Measurements from ENCODE around the gene WDR76. TPM values are rescaled to one million over a fixed set of nuclear protein-coding genes. Genes with fewer than 3 reads are reported as not detected.
A peak's percentile ranks its signal among the peaks of the same experiment; 100 is the strongest.
"Not testable (repeated sequence)": the region's sequence is repeated elsewhere in the genome, so short reads cannot be mapped to it uniquely, and the experiment has no call there.

WDR76 gene
- total RNA-seq, 1 experiment from 2014 or later = 29.6 TPM

DNA sequence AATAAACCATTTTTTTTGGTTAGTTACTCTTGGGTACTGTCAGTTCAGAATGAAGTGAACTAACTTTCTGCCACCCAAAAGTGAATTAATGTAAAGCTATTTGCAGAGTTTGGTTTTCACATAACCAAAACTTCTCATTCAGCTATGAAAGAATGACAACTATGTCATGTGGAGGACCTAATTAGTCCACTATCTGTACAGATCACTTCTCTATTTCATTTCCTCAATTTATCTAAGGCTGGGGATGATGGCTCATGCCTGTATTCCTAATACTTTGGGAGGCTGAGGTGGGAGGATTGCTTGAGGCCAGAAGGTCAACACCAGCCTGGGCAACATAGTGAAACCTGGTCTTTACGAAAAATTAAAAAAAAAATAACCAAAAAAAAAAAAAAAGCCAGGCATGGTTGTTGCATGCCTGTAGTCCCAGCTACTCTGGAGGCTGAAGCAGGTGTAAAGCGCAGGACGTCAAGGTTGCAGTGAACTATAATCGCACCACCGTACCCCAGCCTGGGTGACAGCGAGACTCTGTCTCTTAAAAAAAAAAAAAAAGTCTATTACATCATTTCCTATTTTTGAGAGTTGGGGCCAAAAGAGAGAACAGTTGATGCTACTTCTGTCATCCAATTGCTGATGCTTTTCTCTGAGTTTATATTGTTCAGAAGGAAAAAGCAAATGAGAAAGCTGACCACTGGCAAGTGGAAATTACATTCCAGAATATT lies 17.7 kb upstream of the WDR76 start:
- in situ Hi-C loops (cut with HindIII; ENCODE audit: low pct_unique_long_range_greater_than_20kb, low sequenced_read_pairs) = no loop called here
- no peak for DNase-seq (ENCODE audit: low read depth)

DNA sequence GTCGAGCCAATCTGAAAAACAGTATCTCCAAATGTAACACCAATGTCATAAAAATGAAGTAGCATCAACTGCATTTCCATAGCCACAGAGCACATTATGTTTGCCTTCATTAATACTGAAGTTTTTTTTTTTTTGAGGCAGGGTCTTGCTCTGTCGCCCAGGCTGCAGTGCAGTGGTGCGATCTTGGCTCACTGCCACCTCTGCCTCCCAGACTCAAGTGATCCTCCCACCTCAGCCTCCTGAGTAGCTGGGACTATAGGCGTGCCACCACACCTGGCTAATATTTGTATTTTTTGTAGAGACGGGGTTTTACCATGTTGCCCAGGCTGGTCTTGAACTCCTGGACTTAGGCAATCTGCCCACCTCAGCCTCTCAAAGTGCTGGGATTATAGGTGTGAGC lies 11.7 kb upstream of the WDR76 start:
- in situ Hi-C loops (cut with HindIII; ENCODE audit: low pct_unique_long_range_greater_than_20kb, low sequenced_read_pairs) = not testable (repeated sequence)

GRCh38 chr15:43821505-43821904 lies 5.3 kb upstream of the WDR76 start:
- DNase-seq (ENCODE audit: low read depth) = no peak
- in situ Hi-C loops (cut with HindIII; ENCODE audit: low pct_unique_long_range_greater_than_20kb, low sequenced_read_pairs) = no loop called here

More for the DNA sequence above, 11.7 kb upstream of the WDR76 start:
- not testable (repeated sequence) for DNase-seq (ENCODE audit: low read depth)

GRCh38 chr15:43824302-43825246 lies 2.2 kb upstream of the WDR76 start, which contains the start of gene MFAP1:
Gene MFAP1, minus strand, starts transcription at chr15:43824690. Its CDS starts 121 bp downstream, at chr15:43824569.
- in situ Hi-C loops (cut with HindIII; ENCODE audit: low pct_unique_long_range_greater_than_20kb, low sequenced_read_pairs) = no loop called here

DNA sequence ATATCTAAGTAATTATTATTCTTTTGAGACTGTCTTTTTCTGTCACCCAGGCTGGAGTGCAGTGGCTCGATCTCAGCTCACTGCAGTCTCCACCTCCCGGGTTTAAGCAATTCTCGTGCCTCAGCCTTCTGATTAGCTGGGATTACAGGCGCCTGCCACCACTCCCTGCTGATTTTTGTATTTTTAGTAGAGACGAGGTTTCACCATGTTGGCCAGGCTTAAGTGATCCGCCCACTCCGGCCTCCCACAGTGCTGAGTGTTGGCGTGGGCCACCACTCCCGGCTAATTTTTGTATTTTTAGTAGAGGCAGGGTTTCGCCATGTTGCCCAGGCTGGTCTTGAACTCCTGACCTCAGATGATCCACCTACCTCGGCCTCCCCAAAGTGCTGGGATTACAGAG lies 1.5 kb upstream of the WDR76 start:
- DNase-seq (ENCODE audit: low read depth); in situ Hi-C loops (cut with HindIII; ENCODE audit: low pct_unique_long_range_greater_than_20kb, low sequenced_read_pairs): not testable (repeated sequence)

More at GRCh38 chr15:43824302-43825246, 2.2 kb upstream of the WDR76 start, which contains the start of gene MFAP1:
- peak; percentile 91 for DNase-seq (ENCODE audit: low read depth)

GRCh38 chr15:43826029-43826507 lies 734 bp upstream of the WDR76 start:
- in situ Hi-C loops (cut with HindIII; ENCODE audit: low pct_unique_long_range_greater_than_20kb, low sequenced_read_pairs) = no loop called here
- DNase-seq (ENCODE audit: low read depth) = no peak

GRCh38 chr15:43828061-43828657 lies 1.4 kb downstream of the WDR76 start:
- DNase-seq (ENCODE audit: low read depth) = no peak
- in situ Hi-C loops (cut with HindIII; ENCODE audit: low pct_unique_long_range_greater_than_20kb, low sequenced_read_pairs) = no loop called here

- DNase-seq (ENCODE audit: low read depth); in situ Hi-C loops (cut with HindIII; ENCODE audit: low pct_unique_long_range_greater_than_20kb, low sequenced_read_pairs): not testable (repeated sequence)
Measured at GRCh38 chr15:43829951-43830540, 3.2 kb downstream of the WDR76 start.

DNA sequence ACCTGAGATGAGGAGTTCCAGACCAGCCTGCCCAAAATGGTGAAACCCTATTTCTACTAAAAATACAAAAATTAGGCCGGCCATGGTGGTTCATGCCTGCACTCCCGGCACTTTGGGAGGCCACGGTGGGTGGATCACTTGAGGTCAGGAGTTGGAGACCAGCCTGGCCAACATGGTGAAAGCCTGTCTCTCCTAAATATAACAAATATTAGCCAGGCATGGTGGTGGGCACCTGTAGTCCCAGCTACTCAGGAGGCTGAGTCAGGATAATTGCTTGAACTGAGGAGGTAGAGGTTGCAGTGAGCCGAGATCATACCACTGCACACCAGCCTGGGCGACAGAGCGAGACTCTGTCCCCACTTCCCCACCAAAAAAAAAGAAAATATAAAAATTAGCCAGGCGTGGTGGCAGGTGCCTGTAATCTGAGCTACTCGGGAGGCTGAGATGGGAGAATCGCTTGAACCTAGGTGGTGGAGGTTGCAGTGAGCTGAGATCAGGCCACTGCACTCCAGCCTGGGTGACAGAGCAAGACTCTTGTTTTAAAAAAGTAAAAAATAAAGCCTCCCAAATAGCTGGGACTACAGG lies 4.0 kb downstream of the WDR76 start:
- in situ Hi-C loops (cut with HindIII; ENCODE audit: low pct_unique_long_range_greater_than_20kb, low sequenced_read_pairs); DNase-seq (ENCODE audit: low read depth): not testable (repeated sequence)

GRCh38 chr15:43831519-43832052 lies 4.8 kb downstream of the WDR76 start:
- in situ Hi-C loops (cut with HindIII; ENCODE audit: low pct_unique_long_range_greater_than_20kb, low sequenced_read_pairs); DNase-seq (ENCODE audit: low read depth): not testable (repeated sequence)

GRCh38 chr15:43832485-43832884 lies 5.7 kb downstream of the WDR76 start:
- DNase-seq (ENCODE audit: low read depth); in situ Hi-C loops (cut with HindIII; ENCODE audit: low pct_unique_long_range_greater_than_20kb, low sequenced_read_pairs): not testable (repeated sequence)

GRCh38 chr15:43845421-43845820 lies 18.6 kb downstream of the WDR76 start:
- in situ Hi-C loops (cut with HindIII; ENCODE audit: low pct_unique_long_range_greater_than_20kb, low sequenced_read_pairs) = no loop called here
- no peak for DNase-seq (ENCODE audit: low read depth)

GRCh38 chr15:43851251-43851650 lies 24.4 kb downstream of the WDR76 start:
- in situ Hi-C loops (cut with HindIII; ENCODE audit: low pct_unique_long_range_greater_than_20kb, low sequenced_read_pairs) = no loop called here
- no peak for DNase-seq (ENCODE audit: low read depth)

- in situ Hi-C loops (cut with HindIII; ENCODE audit: low pct_unique_long_range_greater_than_20kb, low sequenced_read_pairs) = no loop called here
- no peak for DNase-seq (ENCODE audit: low read depth)
Measured at GRCh38 chr15:43852607-43853006, 25.8 kb downstream of the WDR76 start.

- in situ Hi-C loops (cut with HindIII; ENCODE audit: low pct_unique_long_range_greater_than_20kb, low sequenced_read_pairs) = no loop called here
Measured at GRCh38 chr15:43854801-43855200, 28.0 kb downstream of the WDR76 start.

GRCh38 chr15:43859546-43859945 lies 32.7 kb downstream of the WDR76 start:
- no peak for DNase-seq (ENCODE audit: low read depth)
- in situ Hi-C loops (cut with HindIII; ENCODE audit: low pct_unique_long_range_greater_than_20kb, low sequenced_read_pairs) = no loop called here

More at GRCh38 chr15:43854801-43855200, 28.0 kb downstream of the WDR76 start:
- no peak for DNase-seq (ENCODE audit: low read depth)

DNA sequence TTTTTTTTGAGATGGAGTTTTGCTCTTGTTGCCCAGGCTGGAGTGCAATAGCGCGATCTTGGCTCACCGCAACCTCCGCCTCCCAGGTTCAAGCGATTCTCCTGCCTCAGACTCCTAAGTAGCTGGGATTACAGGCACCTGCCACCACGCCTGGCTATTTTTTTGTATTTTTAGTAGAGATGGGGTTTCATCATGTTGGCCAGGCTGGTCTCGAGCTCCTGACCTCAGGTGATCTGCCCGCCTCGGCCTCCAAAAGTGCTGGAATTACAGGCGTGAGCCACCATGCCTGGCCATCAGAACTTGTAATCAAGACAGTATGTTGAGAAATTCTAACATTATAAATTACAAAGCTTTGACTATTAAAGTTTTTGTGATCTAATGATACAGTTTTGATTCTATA lies 39.8 kb downstream of the WDR76 start:
- in situ Hi-C loops (cut with HindIII; ENCODE audit: low pct_unique_long_range_greater_than_20kb, low sequenced_read_pairs); DNase-seq (ENCODE audit: low read depth): not testable (repeated sequence)

Data from Caki2 (cell line).